ENCODE results near the gene INPP5E.

GRCh38 chr9:136402067-136402466, 37.6 kb downstream of the INPP5E start:
- no peak for TF ChIP-seq CTCF (conservative IDR thresholded peaks at IDR 0.05; ENCODE audit: low read depth, low read length)
- no peak for TF ChIP-seq EZH2phosphoT487 (IDR thresholded peaks at IDR 0.05; ENCODE audit: borderline replicate concordance, low read length)

All from PC-3 (cell line).